Renal cortex interstitium (tissue), 11 donors: ENCODE data around the gene PHAF1. TPM values are rescaled to one million over a fixed set of nuclear protein-coding genes. Genes with fewer than 3 reads are reported as not detected.

Experiments
- DNase-seq, 11 donors: peaks; one replicate each; pipeline ENCODE4 v3.0.0-alpha.2; 2013; ENCODE audit warnings: low read depth in 9 of 11, low spot score in 4 of 11; ENCODE audit errors: extremely low read depth in 1 of 11
- polyA plus RNA-seq, 3 donors: library from polyadenylated mRNA; unstranded; fragments of 120-200 nt; gene quantifications; one replicate each; pipeline ENCODE4 v1.2.1, GENCODE V29; 2013; ENCODE audit not compliant: insufficient read length in 3 of 3

PHAF1 gene
- polyA plus RNA-seq, 3 donors = 23.9 to 28.2 (median 25.0) TPM

GRCh38 chr16:67137605-67138004 lies 27.9 kb downstream of the PHAF1 start:
- no peak for DNase-seq

GRCh38 chr16:67141391-67141790 lies 31.6 kb downstream of the PHAF1 start:
- no peak for DNase-seq

DNA sequence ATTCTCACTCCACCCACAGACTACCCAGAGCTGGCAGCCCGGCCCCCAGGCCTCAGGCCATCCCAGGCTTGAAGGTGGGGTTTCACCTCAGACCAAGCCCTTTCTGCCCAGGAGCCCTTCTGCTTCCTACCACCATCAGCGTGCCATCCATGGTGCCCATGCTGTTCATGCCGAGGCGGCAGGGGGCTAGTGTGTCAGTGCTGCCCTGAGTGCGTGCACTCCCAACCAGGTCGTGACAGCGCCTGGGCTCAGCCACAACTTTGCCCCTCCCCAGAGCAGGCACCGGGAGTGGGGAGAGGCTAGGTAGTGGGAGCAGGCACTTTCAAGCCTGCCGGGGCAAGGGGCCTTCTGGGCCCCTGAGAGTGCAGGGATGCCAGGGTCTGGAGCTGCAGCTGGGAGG lies 32.6 kb downstream of the PHAF1 start:
- no peak for DNase-seq

DNA sequence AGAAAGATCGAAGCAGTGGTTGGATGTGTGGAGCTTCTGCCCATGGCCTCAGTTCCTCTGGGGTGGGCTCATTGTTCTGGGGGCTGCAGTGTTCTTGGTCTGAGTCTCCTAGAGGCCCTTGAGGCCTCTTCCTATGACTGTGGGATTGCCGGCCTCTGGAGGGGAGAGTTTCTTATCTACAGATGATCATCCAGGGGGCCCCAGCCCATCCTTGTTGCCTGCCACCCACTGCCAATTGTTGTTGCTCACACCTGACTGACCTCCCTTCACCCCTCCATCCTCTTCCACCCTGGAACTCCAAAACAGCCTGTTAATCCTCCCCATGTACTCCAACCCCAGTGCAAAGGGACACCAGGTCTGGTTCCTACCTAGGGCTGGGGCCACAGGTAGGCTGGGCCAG lies 35.2 kb downstream of the PHAF1 start:
- DNase-seq = no peak

- no peak for DNase-seq
Observed at GRCh38 chr16:67145746-67146145, 36.0 kb downstream of the PHAF1 start.

DNA sequence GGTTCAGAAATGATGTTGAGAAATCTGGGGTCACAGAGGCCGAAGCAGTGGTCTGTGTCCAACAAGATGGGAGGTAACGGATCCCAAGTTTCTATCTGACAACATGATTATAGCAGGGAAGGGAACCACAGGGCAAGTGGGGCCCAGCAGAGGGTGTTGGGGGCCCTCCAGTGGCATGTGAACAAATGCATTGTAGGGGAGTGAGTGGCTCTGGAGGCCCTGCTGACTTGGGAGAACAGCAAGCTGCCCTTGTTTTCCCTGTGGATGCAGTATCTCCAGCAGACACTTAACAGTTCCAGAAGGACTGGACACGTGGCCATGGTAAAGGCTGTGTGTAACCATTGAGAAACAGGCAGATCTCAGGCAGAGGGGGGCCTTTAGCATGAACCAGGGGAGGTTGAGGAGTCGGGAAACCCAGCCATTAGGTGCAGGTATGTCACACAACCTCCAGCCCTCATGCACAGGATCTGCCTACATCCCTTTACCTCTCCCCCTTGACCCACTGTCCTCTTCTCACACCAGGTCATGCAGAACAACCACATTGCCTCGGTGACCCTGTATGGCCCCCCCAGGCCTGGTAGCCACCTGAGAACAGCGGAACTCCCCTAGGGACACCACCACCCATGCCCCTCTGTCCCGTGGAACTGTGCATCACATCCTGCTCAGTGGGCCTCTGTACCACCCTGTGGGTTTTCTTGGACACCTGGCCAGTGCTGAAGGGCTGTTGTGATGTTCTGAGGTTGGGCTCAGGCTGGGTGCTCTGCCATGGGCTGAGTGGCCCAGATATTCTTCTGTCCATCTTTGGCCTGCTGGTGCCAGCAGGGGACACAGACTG lies 37.0 kb downstream of the PHAF1 start:
- DNase-seq = no peak

GRCh38 chr16:67147437-67148140 lies 37.8 kb downstream of the PHAF1 start:
- DNase-seq = no peak

- no peak for DNase-seq
Observed at GRCh38 chr16:67148221-67148620, 38.5 kb downstream of the PHAF1 start.

- no peak for DNase-seq
Observed at GRCh38 chr16:67148656-67149275, 39.0 kb downstream of the PHAF1 start.

GRCh38 chr16:67149276-67150046 lies 39.7 kb downstream of the PHAF1 start:
- no peak for DNase-seq

DNA sequence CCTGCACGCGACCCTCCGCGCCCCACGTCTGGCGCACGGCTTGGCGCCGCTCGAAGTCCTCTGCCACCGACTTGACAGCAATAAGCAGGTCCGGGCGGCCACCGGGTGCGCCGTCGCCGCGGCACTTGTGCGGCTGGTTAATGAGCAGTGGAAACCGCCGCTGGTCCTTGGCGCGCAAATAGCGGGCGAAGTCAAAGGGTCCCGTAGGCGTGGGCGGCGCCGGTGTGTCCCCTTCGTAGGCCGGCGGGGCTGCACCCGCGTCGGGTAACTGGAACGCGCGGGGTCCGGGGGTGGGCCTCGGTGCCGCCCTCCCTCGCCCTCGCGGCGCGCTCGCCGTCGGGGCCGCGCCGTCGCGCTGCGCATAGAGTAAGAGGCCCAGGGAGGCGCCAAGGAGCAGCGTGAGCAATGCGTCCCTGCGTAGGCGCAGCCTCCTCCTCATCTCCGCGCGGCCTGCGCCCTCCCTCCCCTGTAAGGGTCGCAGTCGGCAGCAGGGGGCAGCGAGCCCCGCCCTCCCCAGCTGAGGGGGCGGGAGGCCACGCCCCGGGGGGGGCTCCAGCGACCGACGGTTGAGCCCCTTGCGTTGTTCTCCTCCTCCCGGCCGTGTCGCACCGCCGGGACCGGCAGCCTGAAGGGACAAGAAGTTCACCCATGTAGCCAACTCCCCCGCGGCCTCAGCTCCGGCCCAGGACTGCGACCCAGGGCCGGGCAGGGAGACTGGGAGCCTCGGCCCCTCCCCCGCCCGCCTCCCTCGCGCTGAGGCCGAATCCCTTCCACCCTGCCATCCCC lies 40.5 kb downstream of the PHAF1 start:
- DNase-seq = peak in 1 of 11 donors; percentile 67

DNA sequence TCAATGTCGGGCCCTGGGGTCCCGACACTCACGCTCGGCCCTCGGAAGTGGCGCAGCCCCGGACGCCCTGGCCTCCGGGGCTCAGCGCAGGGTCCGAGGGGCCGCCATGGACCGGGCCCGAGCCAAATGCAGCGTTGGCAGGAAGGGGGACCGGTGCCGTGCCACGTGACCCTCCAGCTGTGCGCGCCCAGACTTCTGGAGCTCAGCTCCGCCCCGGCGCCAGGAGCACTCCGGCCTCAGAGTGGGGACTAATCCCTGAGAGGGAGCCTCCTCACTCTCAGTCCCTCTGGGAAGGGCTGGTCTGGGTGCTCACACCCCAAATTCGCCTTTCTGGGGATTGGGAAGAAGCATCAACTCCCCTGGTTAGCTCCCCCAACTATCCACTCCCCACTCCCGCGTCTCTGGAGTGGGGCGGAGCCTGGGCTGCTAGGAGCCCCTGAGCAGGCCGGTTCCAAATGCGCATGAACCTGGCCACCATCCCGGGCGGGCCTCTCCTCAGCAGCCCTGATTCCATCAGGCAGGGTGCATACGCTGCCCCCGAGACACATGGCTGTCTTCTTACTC lies 41.2 kb downstream of the PHAF1 start, which contains the start of gene B3GNT9:
Gene B3GNT9, minus strand, starts transcription at position 166 of the 564 bp plus-strand sequence. CDS start 513 bp downstream, outside the sequence.
- DNase-seq = no peak

GRCh38 chr16:67151431-67152097 lies 41.8 kb downstream of the PHAF1 start:
- DNase-seq = no peak

GRCh38 chr16:67154578-67155294 lies 45.0 kb downstream of the PHAF1 start:
- no peak for DNase-seq

GRCh38 chr16:67155295-67156142 lies 45.8 kb downstream of the PHAF1 start:
- no peak for DNase-seq
